Raji (cell line): Measurements from ENCODE around the gene MAF.

Experiments
- POLR2A ChIP-seq: IDR thresholded peaks from 2 replicates; pipeline ENCODE4 v1.6.1; 2011; ENCODE audit warnings: low read depth, low read length, control low read depth; ENCODE audit not compliant: insufficient read depth

MAF gene

GRCh38 chr16:79550373-79550772, 50.2 kb downstream of the MAF start:
- TF ChIP-seq POLR2A = no peak

- TF ChIP-seq POLR2A = no peak
These were observed 53.5 kb downstream of the MAF start for GRCh38 chr16:79547085-79547484.
